Vagina (tissue), 2 donors: ENCODE measurements around the gene ATP5ME. TPM values are rescaled to one million over a fixed set of nuclear protein-coding genes. Genes with fewer than 3 reads are reported as not detected.

Source experiments
- DNase-seq, 2 donors: peaks; one replicate each; pipeline ENCODE4 v3.0.0-alpha.2; 2017; ENCODE audit errors: extremely low spot score in 2 of 2
- H3K27ac ChIP-seq: fragments of 200-600 bp; sonication (generic); one replicate; pipeline ENCODE4 v1.5.1; 2019
- H3K27me3 ChIP-seq: fragments of 200-600 bp; sonication (generic); one replicate; pipeline ENCODE4 v1.5.1; 2019
- H3K36me3 ChIP-seq, 2 donors: fragments of 200-600 bp; sonication (generic); one replicate each; pipeline ENCODE4 v1.5.1; 2017 to 2019
- H3K4me1 ChIP-seq: fragments of 200-600 bp; sonication (generic); one replicate; pipeline ENCODE4 v1.5.1; 2019
- H3K4me3 ChIP-seq, 2 donors: fragments of 200-600 bp; sonication (generic); 1 replicate in 1 of 2; 2 replicates in 1 of 2; pipeline ENCODE4 v1.5.1; 2016 to 2019
- H3K9me3 ChIP-seq: fragments of 200-600 bp; sonication (generic); one replicate; pipeline ENCODE4 v1.5.1; 2019
- POLR2A ChIP-seq, 2 donors: fragments of 450-650 bp; IDR thresholded peaks; one replicate each; pipeline ENCODE4 v1.6.1; 2017; ENCODE audit warnings: antibody characterized with exemption in 2 of 2, mild to moderate bottlenecking in 2 of 2, moderate library complexity in 2 of 2
- POLR2AphosphoS5 ChIP-seq, 2 donors: sonication (generic); formaldehyde crosslinking; IDR thresholded peaks; one replicate each; pipeline ENCODE4 v1.9.0; 2017; ENCODE audit warnings: antibody characterized with exemption in 2 of 2, mild to moderate bottlenecking in 2 of 2, low read depth in 1 of 2; ENCODE audit not compliant: insufficient read depth in 1 of 2
- intact Hi-C: fragments of 100-400 bp; cut with DNase I; formaldehyde crosslinking; loops from one replicate; pipeline ENCODE4 v1.15.1; 2023
- total RNA-seq: library from RNA; depleted of rRNA; stranded (reverse); fragments of >200 nt; gene quantifications from one replicate; pipeline ENCODE4 v1.2.3, GENCODE V29; 2016
- TF ChIP-seq, protein P1 (sequence below), 3 experiments: fragments of 450-650 bp in 2 of 3; fragments of 200-600 bp in 1 of 3; sonication (generic) in 1 of 3; IDR thresholded peaks; one replicate each; pipeline ENCODE4 v1.5.1; 2017 to 2019; ENCODE audit warnings: antibody characterized with exemption in 3 of 3, mild to moderate bottlenecking in 2 of 3, moderate library complexity in 2 of 3

Gene ATP5ME
- total RNA-seq, 1 donor from 2014 or later = 181 TPM

DNA sequence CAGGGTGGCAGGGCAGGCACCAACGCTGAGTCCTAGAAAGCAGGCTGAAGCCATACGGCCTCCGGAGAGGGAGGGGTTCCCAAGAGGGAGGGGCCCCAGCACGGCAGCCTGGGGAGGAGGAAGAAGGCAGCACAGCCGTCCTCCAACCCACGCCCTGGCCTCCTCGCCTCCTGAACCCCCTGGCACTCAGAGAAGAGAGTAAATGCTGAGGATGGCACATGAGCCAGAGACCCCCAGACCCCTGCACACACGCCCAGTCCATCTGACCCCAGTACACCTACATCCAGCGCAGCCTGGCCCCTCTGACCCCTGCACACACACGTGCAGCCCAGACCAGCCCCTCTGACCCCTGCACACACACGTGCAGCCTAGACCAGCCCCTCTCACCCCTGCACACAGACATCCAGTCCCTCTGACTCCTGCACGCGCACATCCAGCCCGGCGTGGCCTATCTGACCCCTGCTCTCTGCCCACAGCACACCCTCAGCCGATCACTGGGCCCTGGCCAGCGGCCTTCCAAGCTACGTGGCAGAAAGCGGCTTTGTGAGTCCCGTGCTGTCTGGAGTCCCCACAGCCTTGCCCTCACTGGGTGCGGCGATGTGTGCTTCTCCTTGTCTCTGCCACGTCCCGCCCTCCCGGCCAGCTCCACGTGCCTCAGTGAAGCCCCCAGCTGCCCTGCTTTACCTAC lies 18.5 kb downstream of the ATP5ME start:
- Histone ChIP-seq H3K27ac (no peak overlapping the region), H3K27me3 (peaks cover 5% of the 10 kb centered on the region), H3K4me1 (peaks cover 5% of the 10 kb centered on the region), H3K4me3 (no peak overlapping the region), H3K9me3 (no peaks in the 10 kb centered on the region), H3K36me3 (no peaks in the 10 kb centered on the region)
- no peak for DNase-seq
- TF ChIP-seq, protein P1, sequence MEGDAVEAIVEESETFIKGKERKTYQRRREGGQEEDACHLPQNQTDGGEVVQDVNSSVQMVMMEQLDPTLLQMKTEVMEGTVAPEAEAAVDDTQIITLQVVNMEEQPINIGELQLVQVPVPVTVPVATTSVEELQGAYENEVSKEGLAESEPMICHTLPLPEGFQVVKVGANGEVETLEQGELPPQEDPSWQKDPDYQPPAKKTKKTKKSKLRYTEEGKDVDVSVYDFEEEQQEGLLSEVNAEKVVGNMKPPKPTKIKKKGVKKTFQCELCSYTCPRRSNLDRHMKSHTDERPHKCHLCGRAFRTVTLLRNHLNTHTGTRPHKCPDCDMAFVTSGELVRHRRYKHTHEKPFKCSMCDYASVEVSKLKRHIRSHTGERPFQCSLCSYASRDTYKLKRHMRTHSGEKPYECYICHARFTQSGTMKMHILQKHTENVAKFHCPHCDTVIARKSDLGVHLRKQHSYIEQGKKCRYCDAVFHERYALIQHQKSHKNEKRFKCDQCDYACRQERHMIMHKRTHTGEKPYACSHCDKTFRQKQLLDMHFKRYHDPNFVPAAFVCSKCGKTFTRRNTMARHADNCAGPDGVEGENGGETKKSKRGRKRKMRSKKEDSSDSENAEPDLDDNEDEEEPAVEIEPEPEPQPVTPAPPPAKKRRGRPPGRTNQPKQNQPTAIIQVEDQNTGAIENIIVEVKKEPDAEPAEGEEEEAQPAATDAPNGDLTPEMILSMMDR (IDR thresholded peaks at IDR 0.05) = no peak
- TF ChIP-seq POLR2A (IDR thresholded peaks at IDR 0.05) (no peak), POLR2AphosphoS5 (IDR thresholded peaks at IDR 0.05; ENCODE audit: insufficient read depth in 1 of 2, low read depth in 1 of 2) (no peak)
- intact Hi-C loops = no loop called here

DNA sequence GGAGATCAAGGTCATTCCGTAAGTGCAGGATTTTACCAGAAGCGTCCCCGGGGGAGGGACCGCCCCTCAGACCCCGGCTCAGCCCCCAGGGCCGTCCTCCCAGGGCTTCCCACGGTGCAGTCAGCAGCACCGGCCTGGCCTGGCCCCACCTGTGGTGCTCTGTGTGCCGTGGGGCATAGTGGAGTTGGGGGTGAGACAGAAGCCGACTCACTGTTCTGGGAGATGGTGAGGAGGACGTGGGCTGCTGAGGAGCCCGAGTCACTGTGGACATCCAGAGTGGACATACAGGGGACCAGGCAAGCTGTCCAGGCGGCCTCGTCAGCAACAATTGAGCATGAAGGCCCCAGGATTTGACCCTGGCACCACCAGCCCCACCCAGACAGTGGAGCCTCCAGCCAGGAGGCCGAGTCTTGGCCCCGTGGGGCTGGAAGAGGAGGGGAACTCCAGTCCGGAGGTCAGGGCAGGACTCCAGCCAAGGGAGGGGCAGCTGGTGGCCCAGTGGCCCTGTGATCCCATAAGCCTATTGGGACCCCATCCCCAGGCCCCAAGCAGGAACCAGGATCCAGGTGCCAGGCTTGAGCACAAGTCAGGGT lies 19.1 kb downstream of the ATP5ME start:
- Histone ChIP-seq H3K4me3 (no peak overlapping the region), H3K36me3 (no peaks in the 10 kb centered on the region), H3K4me1 (peaks cover 5% of the 10 kb centered on the region), H3K27me3 (peaks cover 5% of the 10 kb centered on the region), H3K27ac (no peak overlapping the region), H3K9me3 (no peaks in the 10 kb centered on the region)
- no peak for DNase-seq
- intact Hi-C loops = no loop called here
- TF ChIP-seq, protein P1 (IDR thresholded peaks at IDR 0.05) = no peak
- no peak for TF ChIP-seq POLR2A (IDR thresholded peaks at IDR 0.05)
- TF ChIP-seq POLR2AphosphoS5 (IDR thresholded peaks at IDR 0.05; ENCODE audit: insufficient read depth in 1 of 2, low read depth in 1 of 2) = no peak

DNA sequence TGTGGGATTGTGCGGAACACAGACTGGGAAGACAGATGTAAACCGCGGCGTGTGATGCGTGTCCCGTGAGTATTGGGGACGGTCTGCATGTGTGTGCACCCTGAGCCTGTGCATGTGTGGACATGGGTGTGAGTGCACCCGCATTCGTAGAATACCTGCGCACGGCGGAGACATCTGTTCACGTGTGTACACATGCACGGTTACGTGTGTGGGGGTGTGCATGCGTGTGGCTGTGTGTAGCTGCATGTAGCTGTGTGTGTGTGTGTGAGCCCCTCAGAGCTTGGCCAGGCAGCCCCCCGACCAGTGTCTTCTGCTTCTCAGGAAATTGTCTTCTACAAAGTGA lies 19.6 kb downstream of the ATP5ME start:
- Histone ChIP-seq H3K4me3 (no peak overlapping the region), H3K9me3 (no peaks in the 10 kb centered on the region), H3K27ac (no peak overlapping the region), H3K4me1 (peaks cover 5% of the 10 kb centered on the region), H3K27me3 (peaks cover 5% of the 10 kb centered on the region), H3K36me3 (no peaks in the 10 kb centered on the region)
- no peak for DNase-seq
- intact Hi-C loops = no loop called here
- TF ChIP-seq POLR2AphosphoS5 (IDR thresholded peaks at IDR 0.05; ENCODE audit: insufficient read depth in 1 of 2, low read depth in 1 of 2) (no peak), POLR2A (IDR thresholded peaks at IDR 0.05) (no peak)
- TF ChIP-seq, protein P1 (IDR thresholded peaks at IDR 0.05) = no peak

DNA sequence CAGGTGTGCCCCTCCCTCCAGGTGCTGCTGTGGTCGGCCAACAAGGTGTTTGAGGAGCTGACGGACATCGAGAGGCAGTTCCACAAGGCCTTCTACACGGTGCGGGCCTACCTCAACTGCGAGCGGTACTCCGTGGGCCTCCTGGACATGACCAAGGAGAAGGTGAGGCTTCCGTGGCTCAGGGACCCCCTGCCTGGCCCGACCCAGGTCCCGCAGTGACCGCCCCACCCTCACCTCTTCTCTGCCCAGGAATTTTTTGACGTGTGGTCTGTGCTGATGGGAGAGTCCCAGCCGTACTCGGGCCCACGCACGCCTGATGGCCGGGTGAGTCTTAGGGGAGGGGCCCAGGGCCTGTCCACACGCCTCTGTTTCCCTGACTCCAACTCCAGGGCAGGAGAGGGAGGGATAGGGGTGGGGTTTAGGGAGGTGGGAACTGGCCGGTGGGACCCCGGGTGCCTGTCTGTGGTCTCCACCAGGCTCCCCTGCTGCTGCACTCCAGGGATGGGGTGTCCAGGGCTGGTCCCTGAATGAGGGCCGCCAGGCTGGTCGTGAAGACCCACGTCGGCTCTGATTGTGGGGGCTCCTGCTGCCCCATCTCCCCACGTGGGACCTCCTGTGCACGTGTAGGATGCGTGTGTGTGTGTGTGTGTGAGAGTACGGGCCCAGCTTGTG lies 20.1 kb downstream of the ATP5ME start:
- peaks cover 5% of the 10 kb centered on the region for H3K27me3 ChIP-seq
- TF ChIP-seq POLR2A (IDR thresholded peaks at IDR 0.05) (no peak), POLR2AphosphoS5 (IDR thresholded peaks at IDR 0.05; ENCODE audit: insufficient read depth in 1 of 2, low read depth in 1 of 2) (no peak)
- TF ChIP-seq, protein P1 (IDR thresholded peaks at IDR 0.05) = no peak
- no peaks in the 10 kb centered on the region for H3K36me3 ChIP-seq

More for the DNA sequence above, 20.1 kb downstream of the ATP5ME start:
- Histone ChIP-seq H3K4me3 (no peak overlapping the region), H3K27ac (no peak overlapping the region), H3K9me3 (no peaks in the 10 kb centered on the region), H3K4me1 (peaks cover 5% of the 10 kb centered on the region)
- intact Hi-C loops = no loop called here
- no peak for DNase-seq
